NCI-H2196 treated with DMSO at 0.1 percent for 48 hours (cell line): ENCODE measurements around the gene EYA3.

Experiments
- DNase-seq: peaks from one replicate; lab custom pipeline; 2025; ENCODE audit not compliant: unreplicated experiment; lab: John Stamatoyannopoulos, UW

The EYA3 gene

DNA sequence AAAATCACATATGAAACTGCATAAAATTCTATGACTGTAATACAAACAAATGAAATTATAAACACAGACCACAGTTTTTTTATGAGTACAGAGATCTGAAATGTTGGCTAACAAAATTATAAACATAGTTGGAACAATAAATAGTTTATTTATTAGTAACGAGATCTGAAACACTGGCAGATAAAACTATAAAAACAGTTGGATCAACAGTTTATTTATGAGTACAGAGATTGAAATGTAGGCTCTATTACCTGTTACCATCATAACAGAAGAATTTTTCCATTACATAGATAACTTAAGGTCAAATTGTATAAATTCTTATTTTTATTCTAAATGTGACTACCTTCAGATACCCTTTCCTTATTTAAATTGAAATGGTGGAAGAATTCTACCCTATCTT is 14.5 kb downstream of the EYA3 start:
- no peak for DNase-seq

DNA sequence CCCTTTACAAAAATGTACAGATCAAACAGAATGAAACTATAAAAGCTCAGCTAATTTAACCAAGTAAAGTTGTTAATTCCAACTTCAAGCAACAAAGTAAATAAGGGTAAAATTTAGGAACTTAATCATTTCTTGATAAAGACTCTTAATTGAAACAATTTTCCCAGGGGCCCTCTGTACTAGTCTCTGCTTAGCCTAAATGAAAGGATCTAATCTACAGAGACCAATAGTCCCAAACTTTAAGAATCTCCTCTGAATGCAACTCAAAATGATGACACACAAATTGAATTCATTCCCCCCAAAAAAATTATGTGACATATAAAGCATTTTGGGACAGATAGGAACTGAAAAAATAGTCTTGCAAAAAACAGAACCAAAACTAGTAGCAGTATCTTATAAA is 16.6 kb downstream of the EYA3 start:
- no peak for DNase-seq

DNA sequence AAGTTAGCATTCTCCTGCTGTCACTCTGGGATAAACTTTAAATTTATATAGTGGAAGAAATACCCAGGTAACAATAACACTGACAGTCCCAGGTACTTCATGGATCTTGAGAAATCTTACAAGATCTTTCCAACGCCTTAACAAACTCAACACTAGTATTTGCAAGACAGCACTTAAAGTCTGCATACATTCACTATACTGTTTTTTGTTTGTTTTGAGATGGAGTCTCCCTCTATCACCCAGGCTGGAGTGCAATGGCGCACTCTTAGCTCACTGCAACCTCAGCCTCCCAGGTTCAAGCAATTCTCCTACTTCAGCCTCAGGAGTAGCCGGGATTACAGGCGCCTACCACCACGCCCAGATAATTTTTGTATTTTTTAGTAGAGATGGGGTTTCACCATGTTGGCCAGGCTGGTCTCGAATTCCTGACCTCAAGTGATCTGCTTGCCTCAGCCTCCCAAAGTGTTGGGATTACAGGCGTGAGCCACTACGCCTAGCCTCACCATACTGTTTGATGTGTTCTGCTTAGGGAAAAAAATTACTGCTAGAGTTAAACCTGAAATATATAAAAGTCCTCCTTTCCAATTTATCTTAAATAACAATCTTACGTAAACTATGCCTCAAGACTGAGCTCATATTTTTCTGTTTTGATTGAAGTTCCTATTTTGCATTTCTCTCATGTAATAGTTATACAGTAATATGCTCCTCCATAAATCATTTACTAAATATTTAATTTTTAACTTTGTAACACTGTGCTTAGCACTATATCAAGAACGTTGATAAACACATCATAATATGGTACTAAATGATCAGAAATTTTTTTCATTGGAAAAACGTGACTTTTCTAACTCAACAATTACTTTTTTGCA is 17.5 kb downstream of the EYA3 start:
- DNase-seq: no peak

DNA sequence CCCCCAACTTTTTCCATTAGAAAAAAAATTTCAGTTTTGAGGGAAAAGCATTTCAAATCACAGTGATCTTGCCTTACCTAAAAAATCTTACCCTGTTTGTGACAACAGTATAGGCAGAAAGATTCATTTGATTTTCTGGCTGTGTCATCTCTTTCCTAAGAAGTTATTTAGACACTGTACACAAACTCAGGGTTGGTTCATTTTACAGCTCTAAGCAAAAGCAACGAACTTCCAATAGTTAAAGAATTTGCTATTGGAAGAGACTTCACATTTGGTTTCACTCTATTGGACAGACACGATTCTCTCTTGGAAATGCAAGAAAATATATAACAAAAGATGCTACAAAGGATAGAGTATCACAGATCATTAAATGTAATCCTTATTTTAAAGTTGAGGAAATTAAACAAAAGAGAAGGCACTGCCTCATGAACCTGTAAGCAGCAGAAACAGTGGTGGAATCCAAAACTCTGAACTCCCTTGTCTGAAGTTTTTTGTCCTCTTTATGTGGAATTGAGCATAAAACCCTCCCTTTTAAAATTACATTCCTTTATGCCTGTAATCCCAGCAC is 20.8 kb downstream of the EYA3 start:
- DNase-seq: no peak

DNA sequence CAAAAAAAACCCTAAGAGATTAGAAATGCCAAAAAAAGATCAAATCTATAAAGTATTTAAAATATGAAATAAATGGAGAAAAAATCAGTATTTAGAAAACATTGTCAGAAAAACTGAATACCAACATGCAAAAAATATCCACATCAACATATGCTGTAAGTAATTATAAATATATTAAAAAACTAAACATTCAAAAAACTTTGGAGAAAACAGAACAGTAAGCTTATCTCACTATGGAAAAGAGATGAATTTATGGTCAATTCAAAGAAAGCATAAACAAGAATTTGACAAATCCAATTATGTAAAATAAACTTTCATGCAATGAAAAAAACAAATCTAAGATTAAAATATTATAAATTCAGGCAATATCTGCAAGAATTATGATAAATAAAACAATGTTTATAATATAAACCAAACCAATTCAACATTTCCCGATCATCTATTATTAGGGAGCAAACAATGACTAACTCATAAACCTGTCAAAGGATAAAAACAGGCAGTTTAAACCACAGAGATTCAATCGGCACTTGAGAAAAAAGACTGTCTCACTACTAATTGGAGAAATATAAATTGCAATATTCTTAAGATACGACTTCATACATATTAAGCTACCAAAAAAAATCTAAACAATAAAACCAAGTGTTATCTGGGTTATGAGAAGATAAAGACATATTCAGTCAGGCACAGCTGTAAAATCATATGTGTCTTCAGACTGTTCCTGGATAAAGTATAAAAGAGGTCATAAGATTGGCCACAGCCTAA is 21.8 kb downstream of the EYA3 start:
- DNase-seq: no peak

DNA sequence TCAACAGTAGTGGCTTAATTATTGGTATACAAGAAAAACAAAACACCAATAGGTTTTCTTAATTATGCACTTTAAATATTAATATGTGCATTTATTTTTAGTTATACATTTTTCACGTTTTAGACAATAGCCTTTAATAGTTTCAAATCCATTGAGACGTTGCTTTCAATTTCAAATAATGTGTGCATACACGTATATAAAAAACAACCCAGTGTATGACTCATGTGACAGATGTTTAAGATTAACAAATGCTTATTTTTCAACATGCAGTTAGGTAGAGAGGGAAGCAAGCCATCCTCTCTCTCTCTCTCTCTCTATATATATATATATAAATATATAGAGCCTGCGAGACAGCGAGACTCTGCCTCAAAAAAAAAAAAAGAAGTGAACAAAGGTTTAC is 24.3 kb downstream of the EYA3 start:
- DNase-seq: no peak

DNA sequence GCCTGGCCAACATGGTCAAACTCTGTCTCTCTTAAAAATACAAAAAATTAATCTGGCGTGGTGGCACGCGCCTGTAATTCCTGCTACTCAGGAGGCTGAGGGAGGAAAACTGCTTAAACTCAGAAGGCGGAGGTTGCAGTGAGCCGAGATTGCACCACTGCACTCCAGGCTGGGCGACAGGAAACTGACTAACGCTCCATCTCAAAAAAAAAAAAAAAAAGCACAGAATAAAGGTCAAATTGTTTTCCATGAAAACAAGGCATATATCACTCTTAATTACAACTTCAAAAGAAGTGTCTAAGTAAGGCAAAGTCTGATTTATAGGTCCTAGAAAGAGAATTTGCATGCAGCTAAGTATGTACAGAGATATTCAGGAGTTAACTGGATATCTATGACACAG is 25.6 kb downstream of the EYA3 start:
- no peak for DNase-seq

DNA sequence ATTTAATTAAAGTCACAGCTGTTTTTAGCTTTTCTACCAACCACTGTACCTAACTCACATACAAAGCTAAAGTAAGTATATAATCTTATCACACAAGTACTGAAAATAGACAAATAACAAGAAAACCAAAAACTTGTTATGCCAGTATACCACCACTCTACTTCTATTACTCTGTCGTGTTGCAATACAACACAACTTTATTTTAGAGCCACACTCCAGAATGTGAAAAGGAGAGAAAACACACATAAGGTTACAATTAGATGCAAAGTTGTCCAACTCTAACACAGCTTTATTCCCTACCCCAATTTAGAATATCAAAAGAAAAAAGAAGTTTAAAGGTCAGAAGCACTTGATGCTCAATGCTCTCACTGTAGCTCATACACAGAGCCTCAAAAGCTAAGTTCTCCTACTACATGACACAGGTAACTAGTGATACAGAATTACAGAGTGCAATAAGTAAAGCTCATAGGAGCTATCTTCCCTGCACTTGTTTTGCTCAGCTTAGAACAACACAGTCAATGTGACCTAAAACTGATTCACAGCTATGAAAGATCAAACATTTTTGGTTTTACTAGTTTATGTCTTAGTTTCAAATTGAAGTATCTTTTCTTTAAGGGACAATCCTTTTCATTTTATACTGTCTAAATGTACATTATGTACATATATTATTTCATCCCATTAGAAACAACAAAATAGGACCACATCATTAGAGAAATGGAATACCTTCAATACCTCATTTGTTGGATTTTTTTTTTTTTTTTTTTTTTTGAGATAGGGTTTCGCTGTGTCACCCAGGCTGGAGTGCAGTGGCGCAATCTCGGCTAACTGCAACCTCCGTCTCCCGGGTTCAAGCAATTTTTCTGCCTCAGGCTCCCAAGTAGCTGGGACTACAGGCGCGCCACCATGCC is 29.2 kb downstream of the EYA3 start:
- no peak for DNase-seq

DNA sequence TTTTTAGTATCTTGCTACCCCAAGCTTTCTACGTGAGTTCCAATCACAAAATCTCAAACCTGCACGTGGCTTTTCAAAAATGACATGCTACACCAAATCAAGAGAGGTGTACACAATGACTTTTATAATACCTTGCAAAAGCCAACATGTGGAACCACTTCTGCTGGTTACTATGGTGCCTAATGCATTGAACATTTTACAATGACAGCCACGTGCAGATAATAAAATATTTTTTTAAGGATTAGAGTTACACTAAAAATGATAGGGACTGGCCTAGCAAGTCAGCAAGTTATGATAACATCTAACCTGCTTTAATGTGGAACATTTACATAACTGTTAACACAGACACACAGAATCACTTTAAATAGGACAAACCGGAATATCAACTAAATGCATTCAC is 30.2 kb downstream of the EYA3 start:
- DNase-seq: no peak

DNA sequence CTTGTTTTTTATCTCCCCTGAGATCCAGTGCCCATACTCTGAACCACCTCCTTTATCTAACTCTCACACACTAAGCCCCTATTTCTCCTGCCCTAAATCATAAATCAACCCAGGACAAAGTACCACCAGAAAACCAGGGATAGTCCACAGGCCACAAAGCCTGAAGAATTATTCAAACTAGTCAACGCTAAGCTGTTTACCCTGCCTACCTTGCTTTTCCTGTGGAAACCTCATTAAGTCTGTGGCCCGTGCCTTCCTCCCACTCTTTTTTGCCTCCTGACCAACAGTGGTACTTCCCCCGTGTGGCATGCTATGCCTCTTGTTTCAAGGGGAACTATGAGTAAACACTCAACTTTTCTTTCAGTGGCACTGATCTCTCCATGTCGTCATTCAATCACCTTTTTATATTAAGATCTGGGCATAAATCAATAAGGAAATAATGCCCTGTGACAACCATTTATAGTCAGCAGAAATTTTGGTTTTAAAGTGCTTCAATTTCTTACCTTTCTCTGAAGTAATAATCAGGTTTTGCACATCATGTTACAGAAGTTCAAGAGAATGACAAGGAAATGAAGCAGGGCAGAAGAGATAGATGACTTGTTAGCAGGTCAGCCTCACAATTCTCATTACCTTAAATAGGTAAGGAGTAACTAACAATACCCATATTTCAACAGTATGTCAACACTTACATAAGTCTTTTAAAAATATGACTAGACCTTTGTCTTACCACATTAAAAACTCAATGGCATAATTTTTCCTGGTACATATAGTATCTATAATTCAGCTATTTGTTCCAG is 32.1 kb downstream of the EYA3 start:
- DNase-seq: no peak

DNA sequence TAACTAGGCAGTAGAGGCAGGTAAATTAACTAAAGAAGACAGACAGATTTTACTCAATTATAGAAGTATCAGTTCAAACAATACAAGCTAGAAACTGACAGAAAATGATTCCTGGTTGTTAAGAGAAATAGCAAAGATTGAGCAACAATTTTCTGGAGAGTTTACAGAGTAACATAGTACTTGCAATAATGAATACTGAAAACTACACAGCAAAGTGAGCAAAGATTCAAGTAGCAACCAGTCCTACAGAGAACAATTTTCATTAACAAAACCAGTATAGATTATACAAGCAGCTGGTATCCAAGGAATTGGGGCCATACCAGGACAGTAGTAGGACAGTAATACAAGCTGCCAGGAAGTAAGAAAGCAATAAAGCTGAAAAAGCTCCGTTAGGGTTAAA is 37.6 kb downstream of the EYA3 start:
- DNase-seq: no peak

DNA sequence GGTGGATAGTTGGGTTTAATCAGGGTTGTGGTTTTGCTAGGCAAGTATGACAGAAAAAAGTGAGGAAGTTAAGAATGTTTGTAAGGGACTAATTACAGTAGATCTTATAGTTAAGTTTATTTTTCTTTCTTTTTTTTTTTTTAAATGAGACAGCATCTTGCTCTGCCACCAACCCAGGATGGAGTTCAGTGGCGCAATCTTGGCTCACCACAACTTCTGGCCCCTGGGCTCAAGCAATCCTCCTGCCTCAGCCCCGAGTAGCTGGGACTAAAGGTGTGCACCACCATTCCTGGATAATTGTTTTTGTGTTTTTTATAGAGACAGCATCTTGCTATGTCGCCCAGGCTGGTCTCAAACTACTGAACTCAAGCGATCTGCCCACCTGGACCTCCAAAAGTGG is 41.7 kb downstream of the EYA3 start:
- no peak for DNase-seq

DNA sequence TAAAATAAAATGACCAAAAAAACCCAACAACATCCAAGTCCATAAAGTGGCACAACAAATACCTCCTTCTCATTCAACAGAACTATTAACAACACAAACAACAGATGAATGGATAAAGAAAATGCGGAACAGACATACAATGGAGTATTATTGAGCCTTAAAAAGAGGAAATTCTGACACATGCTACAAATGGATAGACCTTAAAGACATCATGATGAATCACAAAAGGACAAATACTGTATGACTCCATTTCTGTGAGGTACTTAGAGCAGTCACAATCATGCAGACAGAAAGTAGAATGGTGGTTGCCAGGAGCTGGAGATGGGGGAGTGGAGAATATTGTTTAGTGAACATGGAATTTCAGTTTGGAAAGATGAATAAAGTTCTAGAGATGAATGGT is 42.6 kb downstream of the EYA3 start:
- DNase-seq: no peak

DNA sequence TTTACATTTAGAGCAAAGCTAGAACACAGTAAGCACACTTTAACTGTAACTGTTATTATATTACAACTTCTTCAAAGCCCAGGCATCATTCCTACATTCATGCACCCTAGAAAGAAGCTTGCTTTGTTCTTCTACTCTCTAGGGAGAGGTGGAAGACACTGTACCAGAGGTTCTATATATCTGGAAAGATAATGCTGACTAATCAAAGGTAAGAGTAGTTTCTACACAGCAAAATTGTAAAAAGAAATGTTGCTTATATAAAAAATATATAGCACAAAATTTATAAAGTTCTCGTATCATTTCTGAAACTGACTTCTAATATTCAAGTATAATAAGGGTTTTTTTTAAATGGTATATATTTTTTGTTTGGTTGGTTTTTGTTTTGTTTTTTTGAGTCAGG is 44.0 kb downstream of the EYA3 start:
- DNase-seq: no peak

DNA sequence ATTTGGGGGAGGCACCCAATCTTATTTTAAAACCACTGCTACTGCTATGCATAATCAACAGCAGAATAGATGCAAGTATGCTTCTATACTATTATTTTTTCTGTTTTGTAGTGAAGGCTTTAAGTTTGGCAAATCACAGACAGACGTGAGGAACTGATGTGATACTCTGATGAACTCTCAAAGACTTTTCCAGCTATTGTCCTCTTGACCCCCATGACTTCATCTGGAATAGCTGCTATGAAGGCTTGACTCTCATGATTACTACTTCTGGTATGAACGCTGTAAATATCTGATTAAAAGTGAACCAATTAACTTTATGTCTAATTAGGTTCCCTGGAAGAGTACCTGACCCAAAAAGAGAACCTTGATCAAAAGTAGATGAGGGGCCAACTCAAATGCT is 49.1 kb downstream of the EYA3 start:
- DNase-seq: no peak

DNA sequence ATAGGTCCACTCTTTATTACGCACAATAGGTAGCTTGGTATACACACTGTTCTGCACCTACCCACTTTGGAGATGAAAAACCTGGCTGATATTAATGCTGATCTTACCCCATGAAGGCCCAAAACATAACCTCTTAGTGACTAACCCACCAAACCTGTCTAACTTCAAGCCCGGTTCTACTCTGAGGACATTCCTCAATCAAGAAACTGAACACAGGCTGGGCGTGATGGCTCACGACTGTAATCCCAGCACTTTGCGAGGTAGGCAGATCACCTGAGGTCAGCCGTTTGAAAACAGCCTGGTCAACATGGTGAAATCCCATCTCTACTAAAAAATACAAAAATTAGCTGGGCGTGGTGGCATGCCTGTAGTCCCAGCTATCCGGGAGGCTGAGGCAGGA is 50.5 kb downstream of the EYA3 start:
- DNase-seq: no peak

DNA sequence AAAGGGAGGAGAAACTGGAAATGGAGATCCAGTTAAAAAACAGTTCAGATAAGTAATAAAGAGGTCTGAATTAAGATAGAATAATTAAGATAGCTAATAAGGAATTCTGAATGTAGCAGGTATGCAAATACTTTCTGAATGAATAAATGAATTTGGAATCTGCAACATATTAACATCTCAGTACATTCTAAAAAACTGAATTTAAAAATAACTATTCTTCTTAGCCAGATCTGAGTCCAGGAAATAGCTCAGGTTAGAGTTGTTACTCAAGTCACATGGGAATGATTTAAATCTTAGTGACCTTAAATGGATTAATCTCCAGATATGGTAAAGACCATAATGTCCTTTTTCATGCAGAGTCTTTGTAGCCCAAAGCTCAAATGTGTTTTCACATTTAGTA is 51.2 kb downstream of the EYA3 start:
- DNase-seq: no peak

DNA sequence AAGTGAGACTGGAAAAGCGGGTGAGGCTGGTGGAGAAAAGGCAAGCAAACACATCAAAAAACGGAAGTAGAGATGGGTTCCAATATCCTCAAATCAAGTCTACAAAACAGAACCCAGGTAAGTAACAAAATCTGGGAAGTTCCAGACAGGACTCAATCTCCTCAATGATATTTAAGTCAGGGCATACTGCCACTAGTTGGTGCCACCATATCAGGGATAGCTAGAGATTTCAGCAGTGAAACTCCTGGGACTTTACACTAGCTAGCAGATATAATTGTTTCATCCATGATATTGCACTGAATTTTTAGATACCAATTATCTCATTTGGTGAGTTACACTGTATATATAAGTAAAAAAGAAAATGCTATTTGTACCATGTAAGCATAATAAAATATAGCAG is 52.0 kb downstream of the EYA3 start:
- no peak for DNase-seq

DNA sequence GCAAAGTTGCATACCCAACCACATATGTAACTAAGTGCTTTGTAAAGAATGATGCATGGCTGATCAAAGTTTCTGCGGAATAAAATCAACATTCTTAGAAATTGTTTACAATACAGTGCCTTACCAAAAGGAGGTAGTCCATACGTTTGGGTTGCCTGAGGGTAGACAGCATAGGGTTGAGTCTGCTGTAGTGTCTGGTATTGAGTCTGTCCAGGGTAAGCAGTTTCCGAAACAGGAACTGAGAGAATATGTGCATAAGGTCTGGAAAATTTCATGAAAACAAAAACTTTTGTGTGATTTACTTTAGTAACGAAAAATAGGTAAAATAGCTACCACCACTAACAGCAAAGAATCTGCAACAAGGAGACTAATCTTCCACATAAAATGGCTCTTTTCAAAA is 53.0 kb downstream of the EYA3 start:
- DNase-seq: no peak

DNA sequence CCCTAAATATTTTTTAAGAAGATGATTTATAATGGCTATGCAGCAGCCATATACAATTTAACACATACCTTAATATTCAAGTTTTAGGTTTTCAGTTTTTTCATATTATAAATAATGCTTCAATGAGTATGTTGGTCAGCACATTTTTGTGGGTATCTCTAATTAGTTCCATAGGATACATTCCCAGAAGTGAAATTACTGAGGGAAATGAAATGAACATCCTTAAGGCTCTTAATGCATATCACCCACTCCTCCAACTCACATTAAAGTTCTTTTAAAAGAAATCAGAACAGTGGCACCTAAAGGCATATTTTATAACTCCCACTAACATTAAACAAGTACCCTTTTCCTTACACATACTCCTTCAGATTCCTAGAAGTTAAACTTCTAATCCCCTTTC is 56.1 kb downstream of the EYA3 start:
- DNase-seq: no peak
